HAP-1 (cell line): ENCODE data around the gene SIK3.
"Not testable (repeated sequence)": the region's sequence is repeated elsewhere in the genome, so short reads cannot be mapped to it uniquely, and the experiment has no call there.

Experiments used
- DNase-seq, 2 experiments: peaks; one replicate each; pipeline ENCODE4 v3.0.0-alpha.2; 2016 to 2020; ENCODE audit warnings: low spot score in 2 of 2
- H3K27me3 ChIP-seq: fragments of 250-450 bp; sonication (Bioruptor Pico); 2 replicates; pipeline ENCODE4 v1.5.1; 2020; ENCODE audit warnings: low read depth, mild to moderate bottlenecking, moderate library complexity
- H3K36me3 ChIP-seq: fragments of 250-450 bp; sonication (Bioruptor Pico); replicated peaks from 2 replicates; pipeline ENCODE4 v1.5.1; 2020; ENCODE audit warnings: mild to moderate bottlenecking
- H3K4me1 ChIP-seq: fragments of 250-450 bp; sonication (Bioruptor Pico); 2 replicates; pipeline ENCODE4 v1.5.1; 2020; ENCODE audit warnings: mild to moderate bottlenecking
- H3K4me3 ChIP-seq: fragments of 250-450 bp; sonication (Bioruptor Pico); 2 replicates; pipeline ENCODE4 v1.5.1; 2020; ENCODE audit warnings: mild to moderate bottlenecking, moderate library complexity
- H3K9me3 ChIP-seq: fragments of 250-450 bp; sonication (Bioruptor Pico); 2 replicates; pipeline ENCODE4 v1.5.1; 2020; ENCODE audit warnings: mild to moderate bottlenecking, moderate library complexity
- in situ Hi-C: fragments of 300-500 bp; cut with MboI; formaldehyde crosslinking; loops from 3 replicates; pipeline ENCODE4 v1.14.3; 2020; ENCODE audit warnings: low sequenced_read_pairs, inconsistent platforms, mixed read lengths

Gene SIK3

DNA sequence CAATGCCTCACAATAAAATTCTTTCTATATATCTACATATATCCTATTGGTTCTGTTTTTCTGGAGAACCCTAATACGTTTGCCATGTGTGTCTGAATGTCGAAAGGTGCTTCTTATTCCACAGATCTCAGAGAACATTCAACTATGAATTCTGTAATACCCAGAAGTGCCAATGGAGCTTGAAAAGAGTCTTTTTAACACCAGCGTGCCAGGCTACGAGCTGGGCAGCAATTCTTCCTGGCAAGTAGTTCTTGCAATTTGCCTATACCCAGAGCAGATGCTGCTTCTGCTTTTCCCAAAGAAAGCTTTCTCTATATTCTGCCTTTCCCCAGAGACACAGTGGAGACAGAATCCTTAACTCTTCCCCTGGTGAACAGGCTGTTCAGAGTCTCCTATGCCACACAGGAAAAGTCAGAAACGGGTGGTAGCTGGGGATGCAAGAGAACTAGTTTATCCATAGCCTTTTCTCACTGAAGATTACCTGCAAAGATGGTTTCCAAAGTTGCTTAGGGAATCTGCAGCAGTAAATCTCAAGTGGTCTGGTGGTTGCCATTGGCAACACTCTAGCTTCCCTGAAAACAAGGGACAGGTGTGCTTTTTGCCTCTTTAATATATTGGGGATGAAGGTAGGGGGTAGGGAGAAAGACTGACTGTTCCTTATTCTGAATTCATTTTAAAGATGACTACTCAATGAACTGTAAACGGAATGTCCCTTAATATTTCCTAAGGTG is 29.1 kb upstream of the SIK3 start:
- in situ Hi-C loops = no loop called here
- DNase-seq = no peak
- Histone ChIP-seq H3K27me3 (peaks cover 11% of the 10 kb centered on the region; the same call in 1 of the 2 replicates), H3K4me1 (no peaks in the 10 kb centered on the region), H3K4me3 (no peak overlapping the region), H3K36me3 (no peaks in the 10 kb centered on the region), H3K9me3 (no peaks in the 10 kb centered on the region)

DNA sequence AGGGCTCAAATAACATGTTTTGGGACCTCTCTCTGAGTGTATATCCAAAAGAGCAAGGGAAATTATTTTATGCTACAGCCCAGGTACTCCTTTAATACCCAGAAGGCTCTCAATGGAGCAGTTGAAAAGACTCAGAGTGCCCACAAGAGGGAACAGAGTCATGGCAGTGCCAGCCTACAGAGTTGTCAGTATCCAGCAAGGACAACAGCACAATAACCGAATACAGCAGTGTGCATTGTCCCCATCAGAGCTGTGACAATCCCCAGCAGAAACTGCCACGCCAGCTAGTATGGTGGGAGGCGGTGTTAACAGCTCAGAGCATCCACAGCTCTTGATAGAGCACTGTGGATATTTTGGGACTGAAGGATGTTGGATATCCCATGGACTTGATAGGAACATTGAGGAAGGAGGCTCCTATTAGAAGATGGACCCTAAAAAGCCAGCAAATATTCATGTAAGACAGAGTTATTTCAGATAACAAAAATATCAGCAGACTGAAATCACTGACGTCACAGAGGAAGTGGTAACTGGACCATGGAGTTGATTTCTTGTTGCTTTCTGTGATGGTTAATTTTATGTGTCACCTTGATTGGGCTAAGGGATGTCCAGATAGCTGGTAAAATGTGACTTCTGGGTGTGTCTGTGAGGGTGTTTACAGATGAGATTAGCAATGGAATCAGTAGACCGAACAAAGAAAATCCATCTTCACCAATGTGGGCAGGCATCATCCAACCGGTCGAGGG is 28.2 kb upstream of the SIK3 start:
- in situ Hi-C loops = no loop called here
- DNase-seq = no peak
- H3K9me3 ChIP-seq = no peaks in the 10 kb centered on the region
- H3K27me3 ChIP-seq = peaks cover 11% of the 10 kb centered on the region; the same call in 1 of the 2 replicates
- H3K36me3 ChIP-seq = no peaks in the 10 kb centered on the region
- H3K4me3 ChIP-seq = no peak overlapping the region
- H3K4me1 ChIP-seq = no peaks in the 10 kb centered on the region

DNA sequence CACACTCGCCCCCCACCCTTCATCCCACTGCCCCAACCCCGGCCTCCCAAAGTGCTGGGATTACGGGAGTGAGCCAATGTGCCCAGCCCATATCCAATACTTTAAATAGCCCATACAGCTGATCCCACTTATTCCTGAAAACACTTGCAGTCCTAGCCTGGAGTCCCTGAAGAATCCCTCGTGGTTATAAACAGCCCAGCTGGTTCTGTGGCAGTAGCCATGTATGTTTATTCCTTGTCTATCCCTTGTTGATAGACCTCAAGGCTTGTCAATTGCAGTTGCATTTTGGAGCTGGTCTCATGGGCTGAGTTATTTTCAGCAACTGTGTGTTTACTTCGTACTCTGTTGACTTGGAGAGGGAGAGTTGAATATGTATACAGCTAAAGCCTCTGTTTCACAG is 24.3 kb upstream of the SIK3 start:
- H3K36me3 ChIP-seq = no peaks in the 10 kb centered on the region
- in situ Hi-C loops = no loop called here

DNA sequence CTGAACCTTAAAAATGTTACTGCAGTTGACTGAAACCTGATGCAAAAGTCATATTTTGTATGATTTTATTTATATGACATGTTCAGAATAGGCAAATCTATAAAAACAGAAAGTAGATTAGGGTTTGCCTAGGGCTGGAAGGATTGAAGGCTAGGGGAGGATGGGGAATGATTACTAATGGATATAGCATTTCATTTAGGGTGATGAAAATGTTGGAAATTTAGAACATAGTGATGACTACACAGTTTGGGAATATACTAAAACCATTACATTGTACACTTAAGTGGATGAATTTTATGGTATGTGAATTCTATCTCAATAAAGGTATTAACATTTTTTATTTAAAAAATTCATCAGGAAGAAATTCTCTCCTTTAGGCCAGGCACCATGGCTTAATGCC is 22.9 kb upstream of the SIK3 start:
- Histone ChIP-seq H3K27me3 (peaks cover 11% of the 10 kb centered on the region; the same call in 1 of the 2 replicates), H3K4me1 (peaks cover 3% of the 10 kb centered on the region), H3K36me3 (no peaks in the 10 kb centered on the region), H3K9me3 (no peaks in the 10 kb centered on the region), H3K4me3 (no peak overlapping the region)
- in situ Hi-C loops = no loop called here
- no peak for DNase-seq

More for the DNA sequence above, 24.3 kb upstream of the SIK3 start:
- H3K27me3 ChIP-seq = peaks cover 11% of the 10 kb centered on the region; the same call in 1 of the 2 replicates
- no peaks in the 10 kb centered on the region for H3K9me3 ChIP-seq
- no peaks in the 10 kb centered on the region; the same call in 1 of the 2 replicates for H3K4me1 ChIP-seq
- DNase-seq = no peak
- no peak overlapping the region for H3K4me3 ChIP-seq

- DNase-seq = peak in 1 of 2 experiments; percentile 77
- in situ Hi-C loops = no loop called here
- no peaks in the 10 kb centered on the region for H3K9me3 ChIP-seq
- no peaks in the 10 kb centered on the region for H3K36me3 ChIP-seq
- peaks cover 3% of the 10 kb centered on the region for H3K4me1 ChIP-seq
- H3K4me3 ChIP-seq = no peak overlapping the region
- no peaks in the 10 kb centered on the region for H3K27me3 ChIP-seq
These were observed 19.5 kb upstream of the SIK3 start for GRCh38 chr11:117117681-117118080.

- H3K36me3 ChIP-seq, H3K4me1 ChIP-seq, H3K9me3 ChIP-seq, H3K4me3 ChIP-seq, in situ Hi-C loops, DNase-seq, H3K27me3 ChIP-seq: not testable (repeated sequence)
These were observed 14.7 kb upstream of the SIK3 start for GRCh38 chr11:117112939-117113338.

- H3K27me3 ChIP-seq, H3K36me3 ChIP-seq, H3K4me1 ChIP-seq, DNase-seq, in situ Hi-C loops, H3K9me3 ChIP-seq, H3K4me3 ChIP-seq: not testable (repeated sequence)
These were observed 14.3 kb upstream of the SIK3 start for GRCh38 chr11:117112497-117112896.

GRCh38 chr11:117110294-117110950 is 12.2 kb upstream of the SIK3 start:
- no peak overlapping the region for H3K4me3 ChIP-seq
- in situ Hi-C loops = no loop called here
- H3K36me3 ChIP-seq = no peaks in the 10 kb centered on the region

DNA sequence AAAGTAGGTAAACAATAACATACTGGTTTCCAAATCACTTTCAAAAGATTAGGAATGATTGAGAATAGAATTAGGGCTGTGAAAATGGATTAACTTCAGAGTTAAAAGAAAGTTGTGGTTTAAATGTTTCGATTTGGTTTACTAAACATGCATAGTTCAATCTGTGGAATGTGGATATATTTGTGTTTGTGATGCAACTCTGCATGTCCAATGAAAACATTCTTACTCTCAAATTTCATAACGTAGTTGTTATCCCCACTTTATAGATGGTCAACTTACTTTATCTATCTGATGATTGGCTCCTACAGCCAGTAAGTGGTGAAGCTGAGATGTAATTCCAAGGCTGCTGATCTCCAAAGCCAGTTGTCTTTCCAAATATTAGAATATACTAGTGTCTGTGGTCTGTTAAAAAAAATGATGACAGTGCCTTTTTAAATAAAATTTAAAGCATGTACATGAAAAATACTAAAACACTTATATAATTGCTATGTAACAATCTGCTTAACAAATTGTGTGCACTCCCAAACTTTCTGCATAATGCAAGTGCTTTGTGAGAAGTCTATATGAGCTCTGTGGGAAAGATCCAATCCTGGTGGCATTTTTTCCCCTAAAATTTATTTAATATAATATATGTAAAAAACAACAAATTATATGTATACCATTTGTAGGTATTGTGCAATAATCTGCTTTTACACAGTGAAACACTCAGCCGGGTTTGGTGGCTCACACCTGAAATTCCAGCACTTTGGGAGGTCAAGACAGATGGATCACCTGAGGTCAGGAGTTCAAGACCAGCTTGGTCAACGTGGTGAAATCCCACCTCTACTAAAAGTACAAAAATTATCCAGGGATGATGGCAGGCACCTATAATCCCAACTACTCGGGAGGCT is 9.7 kb upstream of the SIK3 start:
- Histone ChIP-seq H3K27me3 (no peaks in the 10 kb centered on the region), H3K9me3 (no peaks in the 10 kb centered on the region), H3K4me1 (peaks cover 3% of the 10 kb centered on the region), H3K36me3 (no peaks in the 10 kb centered on the region), H3K4me3 (no peak overlapping the region)
- peak in 1 of 2 experiments; percentile 36 for DNase-seq
- in situ Hi-C loops = no loop called here

More at GRCh38 chr11:117110294-117110950, 12.2 kb upstream of the SIK3 start:
- Histone ChIP-seq H3K27me3 (no peaks in the 10 kb centered on the region), H3K9me3 (no peaks in the 10 kb centered on the region), H3K4me1 (peaks cover 3% of the 10 kb centered on the region)
- no peak for DNase-seq

DNA sequence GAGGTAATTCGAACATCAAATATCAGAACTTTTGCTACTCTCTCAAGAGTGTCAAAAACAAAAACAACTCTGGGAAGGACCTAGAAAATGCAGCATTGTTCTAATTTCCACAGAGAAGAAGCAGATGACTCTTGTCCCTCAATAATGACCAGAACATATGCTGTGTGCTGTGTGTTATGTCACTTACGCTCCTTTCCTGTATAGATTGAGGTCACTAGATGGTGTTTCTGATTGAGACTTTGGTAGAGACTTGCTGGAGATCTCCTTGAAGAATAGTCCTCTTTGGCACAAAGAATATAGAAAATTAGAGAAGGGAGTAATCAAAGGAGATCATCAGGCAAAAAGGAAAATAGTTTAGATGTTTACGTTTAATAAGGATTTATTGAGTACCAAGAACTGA is 2.3 kb upstream of the SIK3 start:
- Histone ChIP-seq H3K4me1 (peaks cover 19% of the 10 kb centered on the region), H3K36me3 (no peaks in the 10 kb centered on the region), H3K9me3 (no peaks in the 10 kb centered on the region), H3K4me3 (no peak overlapping the region), H3K27me3 (no peaks in the 10 kb centered on the region)
- DNase-seq = no peak
- in situ Hi-C loops = loop anchor here (5.0 kb wide), 2 partner anchors 223 to 308 kb away; partner anchors contain the start of gene APOA5

GRCh38 chr11:117099696-117100095 is 1.5 kb upstream of the SIK3 start:
- Histone ChIP-seq H3K4me3 (no peak overlapping the region), H3K9me3 (no peaks in the 10 kb centered on the region), H3K27me3 (no peaks in the 10 kb centered on the region), H3K4me1 (peaks cover 24% of the 10 kb centered on the region), H3K36me3 (no peaks in the 10 kb centered on the region)
- in situ Hi-C loops = loop anchor here (5.0 kb wide), 2 partner anchors 222 to 307 kb away; partner anchors contain the start of gene APOA5
- DNase-seq = no peak

GRCh38 chr11:117097389-117098268 is 599 bp downstream of the SIK3 start:
- in situ Hi-C loops = no loop called here
- no peaks in the 10 kb centered on the region for H3K9me3 ChIP-seq
- DNase-seq = peak in 1 of 2 experiments; percentile 53
- peak overlapping the region; percentile 68 for H3K4me3 ChIP-seq
- no peaks in the 10 kb centered on the region for H3K36me3 ChIP-seq
- H3K4me1 ChIP-seq = peaks cover 24% of the 10 kb centered on the region
- H3K27me3 ChIP-seq = no peaks in the 10 kb centered on the region
